HG03097 (cell line): ENCODE data around the gene LRIT1.
A peak's percentile ranks its signal among the peaks of the same experiment; 100 is the strongest.

ENCODE experiments used
- ATAC-seq: cut with Tn5 transposase; IDR thresholded peaks from one replicate; pipeline ENCODE4 v1.9.1; 2021; ENCODE audit not compliant: unreplicated experiment, low FRiP score

The LRIT1 gene

GRCh38 chr10:84217746-84218145, 23.6 kb downstream of the LRIT1 start:
- no peak for ATAC-seq

GRCh38 chr10:84216834-84217233, 24.5 kb downstream of the LRIT1 start:
- no peak for ATAC-seq

GRCh38 chr10:84214612-84215235, 26.6 kb downstream of the LRIT1 start:
- peak; percentile 84 for ATAC-seq

GRCh38 chr10:84214046-84214572, 27.2 kb downstream of the LRIT1 start:
- ATAC-seq = no peak

- ATAC-seq = no peak
These were observed 28.3 kb downstream of the LRIT1 start for GRCh38 chr10:84213076-84213475.

GRCh38 chr10:84212014-84212413, 29.3 kb downstream of the LRIT1 start:
- no peak for ATAC-seq

GRCh38 chr10:84211566-84211965, 29.8 kb downstream of the LRIT1 start:
- ATAC-seq = no peak

- no peak for ATAC-seq
These were observed 33.3 kb downstream of the LRIT1 start for GRCh38 chr10:84208023-84208422.

GRCh38 chr10:84205853-84206525, 35.4 kb downstream of the LRIT1 start:
- ATAC-seq = no peak

- ATAC-seq = peak; percentile 79
These were observed 36.1 kb downstream of the LRIT1 start for GRCh38 chr10:84205049-84205852.

GRCh38 chr10:84204610-84205009, 36.7 kb downstream of the LRIT1 start:
- ATAC-seq = no peak

- no peak for ATAC-seq
These were observed 37.2 kb downstream of the LRIT1 start for GRCh38 chr10:84204122-84204521.

- ATAC-seq = no peak
These were observed 39.0 kb downstream of the LRIT1 start for GRCh38 chr10:84202349-84202748.

- ATAC-seq = no peak
These were observed 39.7 kb downstream of the LRIT1 start for GRCh38 chr10:84201682-84202081.

GRCh38 chr10:84201244-84201606, 40.1 kb downstream of the LRIT1 start:
- ATAC-seq = no peak

GRCh38 chr10:84200537-84201243, 40.7 kb downstream of the LRIT1 start:
- ATAC-seq = no peak

- ATAC-seq = no peak
These were observed 43.0 kb downstream of the LRIT1 start for GRCh38 chr10:84198206-84198915.

- no peak for ATAC-seq
These were observed 43.7 kb downstream of the LRIT1 start for GRCh38 chr10:84197643-84198042.

GRCh38 chr10:84196941-84197340, 44.4 kb downstream of the LRIT1 start:
- ATAC-seq = no peak

GRCh38 chr10:84196083-84196482, 45.3 kb downstream of the LRIT1 start:
- no peak for ATAC-seq
